HG02678 (cell line): ENCODE measurements around the gene RNF26.

Experiments used
- ATAC-seq: cut with Tn5 transposase; IDR thresholded peaks from one replicate; pipeline ENCODE4 v1.9.1; 2021; ENCODE audit warnings: mild to moderate bottlenecking, moderate library complexity; ENCODE audit not compliant: unreplicated experiment

Gene RNF26

GRCh38 chr11:119315131-119316015 lies 19.0 kb upstream of the RNF26 start:
- ATAC-seq, result peak; percentile 48

DNA sequence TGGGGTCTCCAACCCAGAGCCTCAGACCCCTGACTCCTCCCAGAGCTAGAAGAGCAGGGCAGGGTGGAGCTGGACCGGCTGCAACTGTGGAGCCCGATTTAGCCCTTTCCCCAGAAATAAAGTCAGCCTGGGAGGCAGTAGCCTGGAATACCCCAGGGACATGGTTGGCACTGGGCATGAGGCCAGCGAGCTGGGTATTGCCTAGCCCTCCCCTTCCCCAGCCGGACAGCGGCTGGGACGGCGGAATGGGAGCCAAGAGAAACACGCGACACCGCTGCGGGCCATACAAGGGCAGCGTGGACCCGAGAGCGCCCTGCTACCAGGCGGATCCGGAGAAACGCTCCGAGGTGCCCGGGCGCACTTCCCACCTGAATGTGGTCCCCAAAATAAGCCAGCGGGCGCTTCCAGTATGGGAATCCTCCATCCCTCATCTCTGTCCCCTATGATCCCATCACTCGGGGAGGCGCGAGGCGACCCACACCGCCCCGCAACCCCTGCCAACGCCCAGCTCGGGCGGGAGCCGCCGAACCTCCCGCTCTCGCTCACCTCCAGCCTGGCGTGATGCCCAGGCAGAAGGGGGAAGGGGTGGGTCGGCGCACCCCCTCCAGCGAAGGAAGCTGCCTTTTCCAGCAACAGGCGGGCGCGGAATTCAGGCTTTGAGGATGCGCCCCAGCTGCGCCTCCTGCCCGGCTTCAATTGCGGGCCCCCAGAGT lies 18.2 kb upstream of the RNF26 start:
- no peak for ATAC-seq

GRCh38 chr11:119316729-119317591 lies 17.4 kb upstream of the RNF26 start, which contains the start of gene MCAM:
TSS of gene MCAM (minus strand) at chr11:119317130. CDS start at chr11:119317101, 29 bp downstream.
- ATAC-seq, result no peak

GRCh38 chr11:119317592-119318239 lies 16.6 kb upstream of the RNF26 start:
- ATAC-seq, result no peak

DNA sequence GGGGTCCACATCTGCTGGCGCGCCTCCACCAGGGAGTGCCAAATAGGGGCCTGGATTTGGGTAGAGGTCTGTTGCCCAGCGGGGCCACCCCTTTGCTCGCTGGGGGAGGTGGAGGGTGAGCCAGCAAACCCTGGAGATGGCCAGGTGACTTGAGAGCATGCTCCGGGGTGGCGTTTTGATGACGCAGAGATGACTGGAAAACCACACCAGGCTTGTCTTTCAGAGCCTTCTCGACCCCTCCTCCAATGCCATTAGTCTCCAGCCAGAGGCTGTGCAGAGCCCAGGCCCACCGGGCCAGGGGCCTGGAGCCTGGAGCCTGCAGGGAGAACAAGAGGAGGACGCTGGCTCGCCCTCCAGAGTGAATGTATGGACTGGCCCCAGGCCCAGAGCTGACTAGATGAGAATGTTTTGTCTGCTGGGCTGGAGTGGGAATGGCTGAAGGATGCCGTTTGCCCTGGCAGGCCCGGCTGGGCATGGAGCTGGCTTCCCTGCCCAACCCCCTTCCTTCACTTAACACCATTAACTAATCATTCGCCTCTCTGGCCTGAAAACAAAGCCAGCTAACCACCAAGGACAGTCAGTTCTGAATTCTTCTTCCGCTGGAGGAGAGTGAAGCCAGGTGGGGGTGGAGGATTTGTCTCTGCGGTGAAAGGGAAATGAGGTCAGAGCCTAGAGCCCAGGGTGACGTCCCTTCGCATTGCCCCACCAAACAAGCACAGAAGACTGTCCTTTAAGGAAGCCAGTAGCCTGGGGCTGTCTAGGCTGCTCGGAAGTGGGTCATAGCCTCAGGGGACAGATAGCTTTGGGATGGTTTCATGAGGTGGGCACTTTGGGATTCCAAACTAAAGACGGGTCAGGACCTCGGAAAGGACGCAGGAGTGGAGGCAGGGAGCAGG lies 15.8 kb upstream of the RNF26 start:
- no peak for ATAC-seq

GRCh38 chr11:119319136-119319699 lies 15.1 kb upstream of the RNF26 start:
- ATAC-seq, result no peak

- ATAC-seq, result no peak
These were observed 14.6 kb upstream of the RNF26 start for GRCh38 chr11:119319700-119320239.

GRCh38 chr11:119320240-119320775 lies 14.0 kb upstream of the RNF26 start:
- no peak for ATAC-seq

- ATAC-seq, result peak; percentile 48
These were observed 13.4 kb upstream of the RNF26 start for GRCh38 chr11:119320776-119321524.

GRCh38 chr11:119322360-119322739 lies 12.0 kb upstream of the RNF26 start:
- no peak for ATAC-seq

- no peak for ATAC-seq
These were observed 11.3 kb upstream of the RNF26 start for GRCh38 chr11:119322921-119323531.

DNA sequence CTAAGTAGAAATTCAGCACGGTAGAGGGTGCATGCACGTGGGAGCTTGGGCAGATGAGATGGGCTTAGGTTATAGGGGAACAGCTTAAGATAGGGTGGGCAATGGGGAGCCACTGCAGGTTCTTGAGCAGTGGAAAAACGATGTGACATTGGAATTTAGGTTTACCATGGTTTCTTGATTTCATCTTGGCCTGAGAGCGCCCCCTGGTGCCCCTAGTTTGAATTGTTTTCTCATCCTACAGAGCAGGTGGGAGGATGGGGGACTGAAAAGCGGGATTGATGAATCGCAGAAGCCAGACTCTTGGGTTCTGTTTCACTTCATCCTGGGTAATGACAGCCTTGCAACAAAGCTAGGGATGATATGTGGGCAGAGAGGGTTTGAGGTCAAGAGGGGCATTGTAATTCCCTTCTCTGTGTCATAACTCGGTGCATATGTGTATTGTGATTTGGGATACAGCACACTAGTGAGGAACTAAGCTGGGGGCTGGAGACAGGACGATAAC lies 10.7 kb upstream of the RNF26 start:
- ATAC-seq, result no peak

DNA sequence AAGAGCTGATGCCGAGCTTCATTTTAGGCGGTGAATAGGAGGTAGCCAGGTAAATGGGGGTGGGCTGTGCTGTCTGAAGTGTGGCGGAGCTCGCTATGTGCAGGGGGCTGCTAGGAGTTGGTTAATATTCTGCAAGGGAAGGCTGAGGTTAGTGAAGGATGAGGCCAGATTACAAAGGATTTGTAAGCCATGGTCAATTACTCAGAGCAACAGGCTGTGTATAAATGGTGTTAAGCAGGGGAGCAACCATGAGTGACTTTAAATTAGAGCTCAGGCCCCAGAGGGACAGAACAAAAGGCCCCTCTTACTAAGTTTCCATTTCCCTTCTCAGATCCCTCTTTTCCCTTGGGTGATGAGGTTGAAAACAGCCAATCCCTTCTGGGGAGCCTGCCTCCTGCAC lies 10.1 kb upstream of the RNF26 start:
- ATAC-seq, result no peak

DNA sequence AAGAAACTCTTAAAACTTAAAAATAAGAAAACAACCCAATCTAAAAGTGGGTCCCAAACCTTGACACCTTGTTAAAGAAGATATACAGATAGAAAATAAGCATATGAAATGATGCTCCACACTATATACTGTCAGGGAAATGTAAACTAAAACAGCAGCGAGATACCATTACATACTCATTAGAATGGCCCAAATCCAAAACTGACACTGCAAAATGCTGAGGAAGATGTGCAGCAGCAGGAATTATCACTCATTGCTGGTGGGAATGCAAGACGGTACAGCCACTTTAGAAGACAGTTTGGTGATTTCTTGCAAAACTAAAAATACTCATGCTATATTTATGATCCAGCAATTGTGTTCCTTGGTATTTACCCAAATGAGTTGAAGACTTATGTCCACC lies 5.0 kb upstream of the RNF26 start:
- ATAC-seq, result no peak

DNA sequence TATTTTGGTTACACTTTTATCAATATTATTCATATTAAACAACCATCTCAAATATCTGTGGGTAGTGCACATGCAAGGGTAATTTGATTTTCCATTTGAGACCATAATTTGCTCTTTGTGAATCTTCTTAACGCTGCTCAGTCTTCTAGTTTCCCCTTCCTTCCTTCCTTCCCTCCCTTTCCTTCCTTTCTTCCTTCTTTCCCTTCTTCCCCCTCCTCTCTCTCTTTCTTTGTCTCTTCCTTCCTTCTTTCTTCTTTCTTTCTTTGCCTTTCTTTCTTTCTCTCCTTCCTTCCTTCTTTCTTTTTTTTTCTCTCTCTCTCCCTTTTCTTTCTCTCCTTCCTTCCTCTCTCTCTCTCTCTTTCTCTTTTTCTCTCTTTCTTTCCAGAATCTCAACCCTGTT lies 4.1 kb upstream of the RNF26 start:
- no peak for ATAC-seq

DNA sequence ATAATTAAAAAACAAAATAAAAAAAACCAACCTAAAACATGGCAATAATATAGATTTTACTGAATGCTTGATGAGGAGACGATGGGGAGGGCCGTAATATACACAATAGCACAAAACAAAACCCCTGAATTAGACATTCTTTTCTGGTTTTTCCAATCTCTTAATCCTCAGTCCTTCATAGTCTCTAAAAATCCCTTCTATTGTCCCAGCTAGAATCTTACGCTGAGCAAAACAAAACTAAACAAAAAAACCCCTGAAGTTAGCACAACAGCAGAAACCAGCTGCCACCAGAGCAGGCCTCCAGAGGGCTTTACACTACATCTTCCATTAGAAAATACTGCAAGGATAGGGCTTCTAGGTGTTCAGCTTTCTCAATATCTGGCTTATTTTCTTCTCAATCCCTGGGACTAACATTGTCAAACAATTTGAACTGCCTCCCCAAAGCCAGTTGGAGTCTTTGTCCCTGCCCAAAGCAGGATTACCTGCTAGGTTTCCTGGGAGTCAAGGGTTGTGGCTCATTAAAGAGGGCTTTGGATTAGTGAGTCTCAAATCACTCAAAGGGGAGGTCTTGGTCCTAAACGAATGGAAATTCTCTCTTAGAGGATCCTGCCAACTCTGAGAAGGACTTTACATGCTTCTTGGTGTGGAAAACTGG lies 2.1 kb upstream of the RNF26 start:
- no peak for ATAC-seq

DNA sequence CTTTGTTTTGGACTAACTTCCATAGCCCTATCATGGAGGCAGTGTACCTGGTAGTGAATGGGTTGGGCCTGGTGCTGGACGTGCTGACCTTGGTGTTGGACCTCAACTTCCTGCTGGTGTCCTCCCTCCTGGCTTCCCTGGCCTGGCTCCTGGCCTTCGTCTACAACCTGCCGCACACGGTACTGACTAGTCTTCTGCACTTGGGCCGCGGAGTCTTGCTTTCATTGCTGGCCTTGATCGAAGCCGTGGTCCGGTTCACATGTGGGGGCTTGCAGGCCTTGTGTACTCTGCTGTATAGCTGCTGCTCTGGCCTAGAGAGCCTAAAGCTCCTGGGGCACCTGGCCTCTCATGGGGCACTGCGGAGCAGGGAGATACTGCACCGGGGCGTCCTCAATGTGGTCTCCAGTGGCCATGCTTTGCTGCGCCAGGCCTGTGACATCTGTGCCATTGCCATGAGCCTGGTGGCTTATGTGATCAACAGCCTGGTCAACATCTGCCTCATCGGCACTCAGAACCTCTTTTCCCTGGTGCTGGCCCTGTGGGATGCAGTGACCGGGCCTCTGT lies 846 bp downstream of the RNF26 start:
- no peak for ATAC-seq
